ENCODE data around the gene NMUR1. TPM values are rescaled to one million over a fixed set of nuclear protein-coding genes. Genes with fewer than 3 reads are reported as not detected.

Gene NMUR1
- polyA plus RNA-seq, 2 of the 4 experiments (the other 2 are of a cell fraction): not detected

DNA sequence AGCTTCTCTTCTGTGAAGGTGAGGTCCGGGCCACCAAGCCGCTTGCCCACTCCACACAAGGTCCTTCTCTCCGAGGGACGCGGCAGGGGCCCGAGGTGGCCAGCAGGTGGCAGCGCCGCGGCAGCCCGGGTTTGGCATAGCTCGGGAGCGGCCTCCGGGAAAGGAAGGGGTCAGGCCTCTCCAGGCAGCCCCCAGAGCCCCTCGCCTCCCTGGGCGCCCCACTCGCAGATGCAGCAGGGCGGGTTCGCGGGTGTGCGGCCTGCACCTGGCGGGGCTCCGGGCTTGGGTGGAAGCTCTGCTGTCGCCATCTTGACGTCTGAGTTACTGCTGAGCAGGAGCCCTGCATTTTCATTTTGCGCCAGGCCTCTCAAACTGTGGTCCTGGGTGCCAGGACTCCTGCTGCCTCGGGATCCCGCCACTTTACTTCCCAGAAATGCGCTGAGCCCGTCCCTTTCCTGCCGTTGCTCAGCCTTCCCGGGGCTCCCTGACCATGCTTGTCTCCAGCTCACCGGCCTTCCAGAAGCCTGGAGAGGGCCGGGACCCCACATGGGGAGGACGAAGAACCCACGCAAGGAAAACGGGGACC lies 47.3 kb downstream of the NMUR1 start:
- H3K4me3 ChIP-seq: peak overlapping the region; percentile 27
- no peak for FAIRE-seq
- H3K4me2 ChIP-seq: peak overlapping the region; percentile 80
- WGBS (ENCODE audit: missing lambda C conversion rate): 20% methylated on average over 16 of the region's 36 CpGs
- H3K9me3 ChIP-seq: no peaks in the 10 kb centered on the region
- ATAC-seq: peak; percentile 98 to 99
- H3K27ac ChIP-seq: peak overlapping the region; percentile 70 to 96
- peaks cover 4% of the 10 kb centered on the region; the same call in 1 of the 3 replicates for H3K4me1 ChIP-seq
- CTCF ChIA-PET: interaction anchor here (0.7 to 8.8 kb wide), 37 partner anchors 8 to 287 kb away, joined by 3 to 115 read pairs (median 4); partner anchors contain the start of genes NCL and TEX44
- DNase-seq (ENCODE audit: low read depth in 1 of 2, low spot score in 1 of 2): peak; percentile 69 to 87
- TF ChIP-seq CBX2 (IDR thresholded peaks at IDR 0.05; ENCODE audit: borderline replicate concordance, low read depth): no peak
- peak; percentile 47 to 54 for TF ChIP-seq RAD21 (conservative IDR thresholded peaks at IDR 0.05 in 1 of 2, IDR thresholded peaks at IDR 0.05 in 1 of 2)
- TF ChIP-seq CEBPB (IDR thresholded peaks at IDR 0.05): no peak
- peak; percentile 86 for TF ChIP-seq CTCF (IDR thresholded peaks at IDR 0.05)
- TF ChIP-seq, protein P1, sequence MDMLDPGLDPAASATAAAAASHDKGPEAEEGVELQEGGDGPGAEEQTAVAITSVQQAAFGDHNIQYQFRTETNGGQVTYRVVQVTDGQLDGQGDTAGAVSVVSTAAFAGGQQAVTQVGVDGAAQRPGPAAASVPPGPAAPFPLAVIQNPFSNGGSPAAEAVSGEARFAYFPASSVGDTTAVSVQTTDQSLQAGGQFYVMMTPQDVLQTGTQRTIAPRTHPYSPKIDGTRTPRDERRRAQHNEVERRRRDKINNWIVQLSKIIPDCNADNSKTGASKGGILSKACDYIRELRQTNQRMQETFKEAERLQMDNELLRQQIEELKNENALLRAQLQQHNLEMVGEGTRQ (IDR thresholded peaks at IDR 0.05): no peak
- no peak for TF ChIP-seq ZNF302 (CRISPR knock-in tag; IDR thresholded peaks at IDR 0.05)
- peak; percentile 65 for TF ChIP-seq SMC3 (IDR thresholded peaks at IDR 0.05)
- TF ChIP-seq, protein P2, sequence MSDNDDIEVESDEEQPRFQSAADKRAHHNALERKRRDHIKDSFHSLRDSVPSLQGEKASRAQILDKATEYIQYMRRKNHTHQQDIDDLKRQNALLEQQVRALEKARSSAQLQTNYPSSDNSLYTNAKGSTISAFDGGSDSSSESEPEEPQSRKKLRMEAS (IDR thresholded peaks at IDR 0.05): 0 out of 2 replicates have a peak, but pooled peaks have one; percentile 25
- no peak for TF ChIP-seq ZFP36 (IDR thresholded peaks at IDR 0.05; ENCODE audit: borderline replicate concordance, partially characterized antibody)
- POLR2A ChIA-PET: interaction anchor here (1.5 to 4.5 kb wide), 2 partner anchors 19 to 31 kb away, joined by 4 to 48 read pairs; partner anchors contain the start of gene NCL

GRCh38 chr2:231480781-231481180 lies 49.5 kb downstream of the NMUR1 start:
- Histone ChIP-seq H3K4me1 (peaks cover 4% of the 10 kb centered on the region; the same call in 1 of the 3 replicates), H3K27ac (no peak overlapping the region), H3K4me3 (no peak overlapping the region), H3K9me3 (no peaks in the 10 kb centered on the region), H3K4me2 (no peak overlapping the region)
- no peak for FAIRE-seq
- TF ChIP-seq EHF (CRISPR knock-in tag; IDR thresholded peaks at IDR 0.05) (no peak), RFX5 (IDR thresholded peaks at IDR 0.05) (no peak), E2F6 (IDR thresholded peaks at IDR 0.05; ENCODE audit: borderline replicate concordance, low read depth) (no peak), JUN (IDR thresholded peaks at IDR 0.05) (no peak), TP53 (CRISPR knock-in tag; IDR thresholded peaks at IDR 0.05) (no peak), CHD4 (IDR thresholded peaks at IDR 0.05; ENCODE audit: borderline replicate concordance) (no peak), HOXB5 (CRISPR knock-in tag; IDR thresholded peaks at IDR 0.05) (no peak), CHD2 (IDR thresholded peaks at IDR 0.05; ENCODE audit: low read length, partially characterized antibody) (no peak), POLR2AphosphoS2 (conservative IDR thresholded peaks at IDR 0.05; ENCODE audit: low read length) (no peak), CBX2 (IDR thresholded peaks at IDR 0.05; ENCODE audit: borderline replicate concordance, low read depth) (no peak), CEBPB (IDR thresholded peaks at IDR 0.05) (no peak), ZFP36 (IDR thresholded peaks at IDR 0.05; ENCODE audit: borderline replicate concordance, partially characterized antibody) (no peak), MYC (IDR thresholded peaks at IDR 0.05; ENCODE audit: borderline replicate concordance, low read length) (no peak)
- ChIA-PET CTCF (interaction anchor here (1.1 to 8.8 kb wide), 6 partner anchors 11 to 37 kb away, joined by 3 to 115 read pairs (median 3); partner anchors contain the start of gene NCL), POLR2A (interaction anchor here (4.5 kb wide), 1 partner anchor 17 kb away, joined by 48 read pairs; the partner anchor contains the start of gene NCL)
- WGBS (ENCODE audit: missing lambda C conversion rate): 81% methylated on average over 2 of the region's 3 CpGs
- ATAC-seq: no peak
- DNase-seq (ENCODE audit: low read depth in 1 of 2, low spot score in 1 of 2): no peak

Measured in A549 (cell line).